Osteoblast (primary cell): ENCODE results near the gene LRP11. TPM values are rescaled to one million over a fixed set of nuclear protein-coding genes. Genes with fewer than 3 reads are reported as not detected.

ENCODE experiments used
- DNase-seq: peaks from one replicate; pipeline ENCODE4 v3.0.0; 2011; ENCODE audit warnings: low spot score, mixed read lengths; ENCODE audit not compliant: insufficient read length; ENCODE audit errors: missing footprints
- H2AFZ ChIP-seq: 2 replicates; pipeline ENCODE4 v1.6.0; 2011; ENCODE audit warnings: mild to moderate bottlenecking, low read length
- H3K27ac ChIP-seq: 2 replicates; pipeline ENCODE4 v1.5.1; 2011; ENCODE audit warnings: mild to moderate bottlenecking, low read depth, low read length, moderate library complexity
- H3K27me3 ChIP-seq: 2 replicates; pipeline ENCODE4 v1.6.0; 2012; ENCODE audit warnings: mild to moderate bottlenecking, control low read depth, inconsistent platforms, low read length, moderate library complexity; ENCODE audit not compliant: insufficient read depth
- H3K36me3 ChIP-seq: 2 replicates; pipeline ENCODE4 v1.5.1; 2011; ENCODE audit warnings: mild to moderate bottlenecking, low read length, control low read depth, moderate library complexity; ENCODE audit not compliant: insufficient read depth
- H3K4me1 ChIP-seq: 2 replicates; pipeline ENCODE4 v1.5.1; 2011; ENCODE audit warnings: mild to moderate bottlenecking, low read length, control low read depth, moderate library complexity; ENCODE audit not compliant: insufficient read depth
- H3K4me2 ChIP-seq: 2 replicates; pipeline ENCODE4 v1.6.0; 2011; ENCODE audit warnings: mild to moderate bottlenecking, low read length; ENCODE audit not compliant: insufficient read depth
- H3K4me3 ChIP-seq: fragments of 200-600 bp; sonication (generic); 3 replicates; pipeline ENCODE4 v1.5.1; 2012; ENCODE audit warnings: mild to moderate bottlenecking, low read length, inconsistent platforms; ENCODE audit not compliant: insufficient read depth
- H3K79me2 ChIP-seq: 2 replicates; pipeline ENCODE4 v1.6.0; 2012; ENCODE audit warnings: mild to moderate bottlenecking, low read length, control low read depth, inconsistent platforms; ENCODE audit not compliant: insufficient read depth
- H3K9me3 ChIP-seq: 2 replicates; pipeline ENCODE4 v1.5.1; 2011; ENCODE audit warnings: low read depth, low read length, control low read depth
- H4K20me1 ChIP-seq: 2 replicates; pipeline ENCODE4 v1.6.0; 2012; ENCODE audit warnings: mild to moderate bottlenecking, low read length, control low read depth; ENCODE audit not compliant: insufficient read depth
- total RNA-seq: library from RNA; depleted of rRNA; stranded (reverse); fragments of >200 nt; gene quantifications from 2 replicates; pipeline ENCODE4 v1.2.3, GENCODE V29; 2012
- TF ChIP-seq, protein P1 (sequence below): IDR thresholded peaks from 2 replicates; pipeline ENCODE4 v1.5.1; 2011; ENCODE audit warnings: mild to moderate bottlenecking, low read depth, low read length, moderate library complexity; ENCODE audit errors: extremely low read depth

LRP11 gene
- total RNA-seq, 1 donor, result 39.4 TPM

DNA sequence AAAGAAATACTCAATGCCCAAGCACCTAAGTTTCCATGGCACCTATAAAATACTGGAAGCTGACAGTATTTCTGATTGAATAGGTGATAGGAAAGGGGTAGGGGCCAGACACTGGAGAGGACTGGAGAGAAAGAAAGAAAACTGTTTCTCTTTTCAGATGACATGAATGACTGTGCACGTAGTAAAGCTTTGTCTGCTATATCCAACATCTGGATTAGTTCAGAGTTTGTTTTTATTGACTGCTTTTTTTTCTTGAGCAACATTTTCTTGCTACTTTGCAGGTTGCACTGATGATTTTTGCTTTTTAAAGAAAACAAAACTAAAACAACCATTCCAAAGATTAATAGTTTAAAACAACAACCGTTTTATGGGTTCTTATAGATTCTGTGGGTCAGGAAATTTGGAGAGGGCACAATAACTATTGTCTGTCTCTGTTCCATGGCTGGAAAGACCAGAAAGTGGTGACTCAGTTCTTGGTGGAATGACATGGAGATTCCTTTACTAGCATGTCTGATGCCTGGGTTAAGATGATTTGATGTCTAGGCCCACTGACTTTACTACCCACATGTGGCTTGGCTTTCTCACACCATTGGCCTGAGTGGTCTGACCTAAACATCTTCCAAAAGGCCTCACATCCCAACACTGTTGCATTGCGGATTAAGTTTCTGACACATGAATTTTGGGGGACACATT lies 12.2 kb upstream of the LRP11 start:
- Histone ChIP-seq H3K79me2 (no peaks in the 10 kb centered on the region), H3K9me3 (peaks cover 2% of the 10 kb centered on the region), H3K4me2 (no peak overlapping the region), H2AFZ (no peak overlapping the region), H3K4me3 (no peak overlapping the region), H3K4me1 (no peaks in the 10 kb centered on the region), H4K20me1 (no peaks in the 10 kb centered on the region), H3K27ac (no peak overlapping the region), H3K27me3 (peaks cover 9% of the 10 kb centered on the region), H3K36me3 (no peaks in the 10 kb centered on the region)
- DNase-seq, result no peak
- TF ChIP-seq, protein P1, sequence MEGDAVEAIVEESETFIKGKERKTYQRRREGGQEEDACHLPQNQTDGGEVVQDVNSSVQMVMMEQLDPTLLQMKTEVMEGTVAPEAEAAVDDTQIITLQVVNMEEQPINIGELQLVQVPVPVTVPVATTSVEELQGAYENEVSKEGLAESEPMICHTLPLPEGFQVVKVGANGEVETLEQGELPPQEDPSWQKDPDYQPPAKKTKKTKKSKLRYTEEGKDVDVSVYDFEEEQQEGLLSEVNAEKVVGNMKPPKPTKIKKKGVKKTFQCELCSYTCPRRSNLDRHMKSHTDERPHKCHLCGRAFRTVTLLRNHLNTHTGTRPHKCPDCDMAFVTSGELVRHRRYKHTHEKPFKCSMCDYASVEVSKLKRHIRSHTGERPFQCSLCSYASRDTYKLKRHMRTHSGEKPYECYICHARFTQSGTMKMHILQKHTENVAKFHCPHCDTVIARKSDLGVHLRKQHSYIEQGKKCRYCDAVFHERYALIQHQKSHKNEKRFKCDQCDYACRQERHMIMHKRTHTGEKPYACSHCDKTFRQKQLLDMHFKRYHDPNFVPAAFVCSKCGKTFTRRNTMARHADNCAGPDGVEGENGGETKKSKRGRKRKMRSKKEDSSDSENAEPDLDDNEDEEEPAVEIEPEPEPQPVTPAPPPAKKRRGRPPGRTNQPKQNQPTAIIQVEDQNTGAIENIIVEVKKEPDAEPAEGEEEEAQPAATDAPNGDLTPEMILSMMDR, result no peak

DNA sequence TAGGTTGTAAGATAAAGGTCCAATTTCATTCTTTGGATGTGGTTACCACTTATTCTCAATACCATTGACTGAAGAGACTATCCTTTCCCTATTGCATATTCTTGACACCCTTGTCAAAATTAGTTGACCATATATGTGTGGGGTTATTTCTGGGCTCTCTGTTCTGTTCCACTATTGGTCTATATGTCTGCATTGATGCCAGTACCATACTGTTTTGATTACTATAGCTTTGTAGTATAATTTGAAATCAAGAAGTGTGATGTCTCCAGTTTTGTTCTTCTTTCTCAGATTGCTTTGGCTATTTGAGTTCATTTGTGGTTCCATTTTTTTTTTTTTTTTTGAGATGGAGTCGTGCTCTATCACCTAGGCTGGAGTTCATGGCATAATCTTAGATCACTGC lies 8.1 kb upstream of the LRP11 start:
- Histone ChIP-seq H3K27me3 (no peaks in the 10 kb centered on the region), H3K4me3 (no peak overlapping the region), H3K4me2 (no peak overlapping the region), H3K9me3 (peaks cover 2% of the 10 kb centered on the region), H3K27ac (no peak overlapping the region), H4K20me1 (no peaks in the 10 kb centered on the region), H3K36me3 (no peaks in the 10 kb centered on the region), H3K4me1 (no peaks in the 10 kb centered on the region), H3K79me2 (no peaks in the 10 kb centered on the region), H2AFZ (no peak overlapping the region)
- TF ChIP-seq, protein P1, result no peak
- no peak for DNase-seq

DNA sequence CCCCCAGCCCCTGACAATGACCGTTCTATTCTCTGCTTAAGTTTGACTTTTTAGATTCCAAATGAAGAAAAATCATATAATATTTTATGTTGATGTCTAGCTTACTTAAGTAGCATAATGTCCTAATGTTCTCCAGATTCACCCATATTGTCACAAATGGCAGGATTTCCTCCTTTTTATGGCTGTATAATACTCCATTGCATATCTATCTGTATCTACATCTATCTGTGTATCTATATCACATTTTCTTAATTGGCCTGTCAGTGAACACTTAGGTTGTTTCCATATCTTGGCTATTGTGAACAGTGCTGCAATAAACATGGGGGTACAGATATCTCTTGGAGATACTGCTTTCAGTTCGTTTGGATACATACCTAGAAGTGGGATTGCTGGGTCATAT lies 7.0 kb upstream of the LRP11 start:
- Histone ChIP-seq H3K4me3 (no peak overlapping the region), H4K20me1 (no peaks in the 10 kb centered on the region), H3K4me2 (no peak overlapping the region), H3K79me2 (no peaks in the 10 kb centered on the region), H3K4me1 (no peaks in the 10 kb centered on the region), H3K9me3 (peaks cover 2% of the 10 kb centered on the region), H3K27ac (no peak overlapping the region), H3K27me3 (no peaks in the 10 kb centered on the region), H2AFZ (no peak overlapping the region), H3K36me3 (no peaks in the 10 kb centered on the region)
- no peak for DNase-seq
- TF ChIP-seq, protein P1, result no peak

DNA sequence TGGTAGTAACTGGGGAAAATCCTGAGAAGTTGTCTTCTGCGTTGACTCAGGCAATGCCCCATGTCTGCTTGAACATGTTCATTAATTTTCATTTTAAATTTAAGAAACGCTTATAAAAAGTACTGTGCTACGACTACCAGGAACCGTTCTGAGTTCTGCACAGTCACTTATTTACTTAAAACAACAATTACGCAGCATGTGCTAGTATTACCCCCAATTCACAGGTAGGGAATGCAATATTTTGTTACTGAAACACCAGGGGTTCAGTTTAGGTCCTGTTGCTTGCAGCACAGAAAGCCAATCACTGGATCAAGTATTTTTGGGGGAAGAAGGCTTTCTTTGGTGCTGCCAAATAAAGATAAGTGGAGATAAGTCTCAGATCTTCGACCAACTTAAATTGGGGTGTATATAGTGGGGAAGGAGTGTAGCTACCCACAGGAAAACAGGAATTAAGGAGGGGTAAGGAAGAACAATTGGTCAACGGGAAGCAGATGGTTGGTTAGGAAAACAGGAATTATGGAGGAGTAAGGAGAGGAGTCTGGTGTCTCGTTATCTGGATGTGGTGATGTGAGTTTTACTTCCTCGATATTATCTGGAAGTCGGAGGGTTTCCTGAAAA lies 5.2 kb upstream of the LRP11 start:
- Histone ChIP-seq H2AFZ (no peak overlapping the region), H3K4me2 (no peak overlapping the region), H3K4me3 (no peak overlapping the region), H4K20me1 (no peaks in the 10 kb centered on the region), H3K36me3 (no peaks in the 10 kb centered on the region), H3K27me3 (no peaks in the 10 kb centered on the region), H3K79me2 (no peaks in the 10 kb centered on the region), H3K4me1 (no peaks in the 10 kb centered on the region), H3K9me3 (peaks cover 2% of the 10 kb centered on the region), H3K27ac (no peak overlapping the region)
- TF ChIP-seq, protein P1, result no peak
- DNase-seq, result no peak
